ENCODE measurements around the gene SMIM17. TPM values are rescaled to one million over a fixed set of nuclear protein-coding genes. Genes with fewer than 3 reads are reported as not detected.

The SMIM17 gene
- total RNA-seq, 4 donors from 2014 or later, result not detected

DNA sequence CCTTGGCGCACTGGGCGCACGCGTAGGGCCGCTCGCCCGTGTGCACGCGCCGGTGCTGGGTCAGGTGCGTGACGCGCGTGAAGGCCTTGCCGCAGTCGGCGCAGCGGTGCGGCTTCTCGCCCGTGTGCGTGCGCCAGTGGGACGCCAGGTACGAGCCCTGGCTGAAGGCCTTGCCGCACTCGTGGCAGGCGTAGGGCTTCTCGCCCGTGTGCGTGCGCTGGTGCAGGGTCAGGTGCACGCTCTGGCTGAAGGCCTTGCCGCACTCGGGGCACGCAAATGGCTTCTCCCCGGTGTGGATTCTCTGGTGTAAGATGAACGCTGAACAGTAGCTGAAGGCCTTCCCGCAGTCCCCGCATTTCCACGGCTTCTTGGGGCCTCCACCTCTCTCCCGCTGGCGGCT lies 21.6 kb downstream of the SMIM17 start:
- TF ChIP-seq POLR2A (IDR thresholded peaks at IDR 0.05), result no peak
- TF ChIP-seq, protein P1, sequence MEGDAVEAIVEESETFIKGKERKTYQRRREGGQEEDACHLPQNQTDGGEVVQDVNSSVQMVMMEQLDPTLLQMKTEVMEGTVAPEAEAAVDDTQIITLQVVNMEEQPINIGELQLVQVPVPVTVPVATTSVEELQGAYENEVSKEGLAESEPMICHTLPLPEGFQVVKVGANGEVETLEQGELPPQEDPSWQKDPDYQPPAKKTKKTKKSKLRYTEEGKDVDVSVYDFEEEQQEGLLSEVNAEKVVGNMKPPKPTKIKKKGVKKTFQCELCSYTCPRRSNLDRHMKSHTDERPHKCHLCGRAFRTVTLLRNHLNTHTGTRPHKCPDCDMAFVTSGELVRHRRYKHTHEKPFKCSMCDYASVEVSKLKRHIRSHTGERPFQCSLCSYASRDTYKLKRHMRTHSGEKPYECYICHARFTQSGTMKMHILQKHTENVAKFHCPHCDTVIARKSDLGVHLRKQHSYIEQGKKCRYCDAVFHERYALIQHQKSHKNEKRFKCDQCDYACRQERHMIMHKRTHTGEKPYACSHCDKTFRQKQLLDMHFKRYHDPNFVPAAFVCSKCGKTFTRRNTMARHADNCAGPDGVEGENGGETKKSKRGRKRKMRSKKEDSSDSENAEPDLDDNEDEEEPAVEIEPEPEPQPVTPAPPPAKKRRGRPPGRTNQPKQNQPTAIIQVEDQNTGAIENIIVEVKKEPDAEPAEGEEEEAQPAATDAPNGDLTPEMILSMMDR (IDR thresholded peaks at IDR 0.05), result no peak
- H3K4me1 ChIP-seq, result no peaks in the 10 kb centered on the region
- no peak for DNase-seq
- intact Hi-C loops (cut with DNase I), result no loop called here
- H3K9me3 ChIP-seq, result no peaks in the 10 kb centered on the region
- H3K27me3 ChIP-seq, result no peaks in the 10 kb centered on the region
- H3K36me3 ChIP-seq, result peaks cover 0 to 15% of the 10 kb centered on the region in 2 donors
- no peak overlapping the region for H3K27ac ChIP-seq
- whole genome bisulfite sequencing, 2 donors, result 87 to 89% methylated on average over 38 of the region's 43 CpGs
- H3K4me3 ChIP-seq (replicated peaks in 1 of 3), result no peak overlapping the region

DNA sequence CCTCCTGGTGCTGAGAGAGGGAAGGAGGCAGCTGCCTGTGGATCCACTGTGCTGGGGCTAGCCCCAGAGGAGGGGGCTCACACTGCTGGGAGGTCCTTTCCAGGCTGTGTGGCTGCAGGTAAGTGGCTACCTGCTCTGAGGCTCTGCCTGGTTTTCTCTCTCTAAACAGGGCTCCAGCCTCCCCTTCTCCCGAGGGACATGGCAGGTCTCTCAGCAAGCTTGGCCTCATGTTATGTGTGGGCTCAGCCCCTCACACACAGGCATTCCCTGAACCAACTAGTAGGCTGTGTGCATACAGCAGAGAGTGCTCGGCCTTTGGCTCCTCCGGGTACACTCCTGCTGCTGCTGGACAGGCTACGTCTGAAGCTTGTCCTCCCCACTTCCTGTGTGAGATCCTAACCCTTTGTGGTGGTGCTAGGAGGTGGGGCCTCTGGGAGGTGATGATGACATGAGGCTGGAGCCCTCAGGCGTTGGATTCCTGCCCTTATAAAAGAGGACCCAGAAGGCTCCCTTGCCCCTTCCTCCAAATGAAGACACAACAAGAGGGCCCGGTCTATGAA lies 24.4 kb downstream of the SMIM17 start:
- Histone ChIP-seq H3K4me1 (peaks cover 16 to 17% of the 10 kb centered on the region in 2 donors), H3K27me3 (no peaks in the 10 kb centered on the region), H3K9me3 (no peaks in the 10 kb centered on the region), H3K27ac (no peak overlapping the region), H3K36me3 (peaks cover 0 to 15% of the 10 kb centered on the region in 2 donors), H3K4me3 (replicated peaks in 1 of 3) (no peak overlapping the region)
- no peak for DNase-seq
- intact Hi-C loops (cut with DNase I), result no loop called here
- 87% methylated on average over 5 to 6 of the region's 6 CpGs for WGBS, 2 donors
- no peak for TF ChIP-seq POLR2A (IDR thresholded peaks at IDR 0.05)
- TF ChIP-seq, protein P1 (IDR thresholded peaks at IDR 0.05), result no peak

DNA sequence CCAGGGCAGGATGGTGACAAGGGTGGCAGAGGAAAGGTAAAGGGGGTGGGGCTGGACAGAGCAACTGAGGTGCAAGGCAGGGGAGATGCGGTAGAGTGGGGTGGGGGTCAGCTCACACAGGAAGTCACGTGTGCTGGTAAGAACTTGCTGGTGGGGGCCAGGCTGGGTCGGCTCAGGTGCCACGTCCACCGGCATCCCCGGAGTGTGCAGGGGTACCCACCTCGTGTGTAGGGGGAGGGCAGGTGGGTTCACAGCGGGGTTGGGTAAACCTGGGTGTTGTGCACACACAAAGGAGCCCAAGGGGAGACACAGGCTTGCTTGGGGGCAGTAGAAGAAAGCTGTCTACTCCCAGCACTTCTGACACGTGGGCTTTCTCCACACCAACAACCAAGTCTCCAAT lies 25.7 kb downstream of the SMIM17 start:
- peaks cover 0 to 9% of the 10 kb centered on the region in 2 donors for H3K36me3 ChIP-seq
- no peaks in the 10 kb centered on the region for H3K9me3 ChIP-seq
- 87 to 89% methylated on average over 9 of the region's 9 CpGs for WGBS, 2 donors

DNA sequence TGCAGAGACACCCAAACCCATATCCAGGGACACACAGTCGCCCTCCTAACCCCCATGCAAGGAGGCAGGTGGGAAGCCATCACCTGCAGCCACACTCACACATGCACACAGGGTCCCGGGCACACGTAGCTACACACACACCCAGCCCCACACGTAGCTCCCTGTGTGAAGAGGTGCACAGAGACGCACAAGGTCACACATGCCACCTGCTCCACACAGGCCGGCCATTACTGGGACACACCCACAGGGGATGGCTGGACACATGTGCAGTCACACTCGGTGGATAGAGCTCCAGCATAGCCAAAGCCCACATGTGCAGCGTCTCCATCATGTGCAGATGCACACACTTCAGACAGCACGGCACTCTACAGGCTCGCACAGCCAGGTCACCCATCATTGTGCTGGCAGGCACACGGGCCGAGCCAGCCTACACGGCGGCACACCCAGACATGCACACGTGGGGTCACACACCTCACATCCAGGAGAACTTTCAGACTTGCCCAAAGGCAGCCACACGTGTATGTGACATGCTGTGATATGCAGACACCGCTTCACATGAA lies 27.5 kb downstream of the SMIM17 start:
- Histone ChIP-seq H3K4me3 (replicated peaks in 1 of 3) (peak overlapping the region in 1 of 3 donors; percentile 66), H3K36me3 (no peaks in the 10 kb centered on the region), H3K9me3 (no peaks in the 10 kb centered on the region), H3K27ac (no peak overlapping the region), H3K27me3 (no peaks in the 10 kb centered on the region), H3K4me1 (peaks cover 16 to 17% of the 10 kb centered on the region in 2 donors)
- 88 to 89% methylated on average over 11 to 17 of the region's 17 CpGs for WGBS, 2 donors
- DNase-seq, result no peak
- TF ChIP-seq, protein P1 (IDR thresholded peaks at IDR 0.05), result no peak
- no peak for TF ChIP-seq POLR2A (IDR thresholded peaks at IDR 0.05)
- intact Hi-C loops (cut with DNase I), result loop anchor here (10.0 kb wide), 1 partner anchor 276 kb away; the partner anchor contains the start of gene ZNF582

More for the DNA sequence above, 25.7 kb downstream of the SMIM17 start:
- intact Hi-C loops (cut with DNase I), result no loop called here
- H3K27ac ChIP-seq, result no peak overlapping the region
- no peak for DNase-seq
- peaks cover 16 to 17% of the 10 kb centered on the region in 2 donors for H3K4me1 ChIP-seq
- TF ChIP-seq POLR2A (IDR thresholded peaks at IDR 0.05), result no peak
- TF ChIP-seq, protein P1 (IDR thresholded peaks at IDR 0.05), result no peak
- H3K4me3 ChIP-seq (replicated peaks in 1 of 3), result no peak overlapping the region
- H3K27me3 ChIP-seq, result no peaks in the 10 kb centered on the region

DNA sequence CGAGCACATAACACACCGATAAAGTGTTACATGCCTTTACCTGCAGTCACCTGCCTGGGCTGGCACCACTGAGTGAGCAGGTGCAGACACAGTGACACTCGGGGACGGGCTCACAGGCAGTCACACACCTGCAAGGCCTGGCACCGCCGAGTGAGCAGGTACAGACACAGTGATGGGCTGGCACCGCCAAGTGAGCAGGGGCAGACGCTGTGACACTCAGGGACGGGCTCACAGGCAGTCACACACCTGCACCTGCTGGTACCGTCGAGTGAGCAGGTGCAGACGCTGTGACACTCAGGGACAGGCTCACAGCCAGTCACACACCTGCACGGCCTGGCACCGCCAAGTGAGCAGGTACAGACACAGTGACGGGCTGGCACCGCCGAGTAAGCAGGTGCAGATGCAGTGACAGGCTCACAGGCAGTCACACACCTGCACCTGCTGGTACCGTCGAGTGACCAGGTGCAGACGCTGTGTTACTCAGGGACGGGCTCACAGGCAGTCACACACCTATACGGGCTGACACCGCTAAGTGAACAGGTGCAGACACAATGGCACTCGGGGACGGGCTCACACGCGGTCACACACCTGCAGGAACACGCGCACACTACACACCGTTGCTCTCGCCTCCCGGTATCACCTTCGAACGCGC lies 28.1 kb downstream of the SMIM17 start:
- peak; percentile 19 to 24 for DNase-seq
- Histone ChIP-seq H3K27ac (no peak overlapping the region), H3K9me3 (no peaks in the 10 kb centered on the region)

More for the DNA sequence above, 28.1 kb downstream of the SMIM17 start:
- Histone ChIP-seq H3K36me3 (no peaks in the 10 kb centered on the region), H3K4me1 (peaks cover 16 to 17% of the 10 kb centered on the region in 2 donors), H3K27me3 (no peaks in the 10 kb centered on the region), H3K4me3 (replicated peaks in 1 of 3) (peak overlapping the region; percentile 30 to 87 (median 66))
- TF ChIP-seq, protein P1 (IDR thresholded peaks at IDR 0.05), result no peak
- no peak for TF ChIP-seq POLR2A (IDR thresholded peaks at IDR 0.05)
- 19 to 67% methylated on average over 3 to 22 of the region's 35 CpGs for WGBS, 2 donors
- intact Hi-C loops (cut with DNase I), result loop anchor here (10.0 kb wide), 1 partner anchor 276 kb away; the partner anchor contains the start of gene ZNF582

All from thyroid gland (tissue), 4 donors.